ENCODE measurements around the gene ELOVL5.

DNA sequence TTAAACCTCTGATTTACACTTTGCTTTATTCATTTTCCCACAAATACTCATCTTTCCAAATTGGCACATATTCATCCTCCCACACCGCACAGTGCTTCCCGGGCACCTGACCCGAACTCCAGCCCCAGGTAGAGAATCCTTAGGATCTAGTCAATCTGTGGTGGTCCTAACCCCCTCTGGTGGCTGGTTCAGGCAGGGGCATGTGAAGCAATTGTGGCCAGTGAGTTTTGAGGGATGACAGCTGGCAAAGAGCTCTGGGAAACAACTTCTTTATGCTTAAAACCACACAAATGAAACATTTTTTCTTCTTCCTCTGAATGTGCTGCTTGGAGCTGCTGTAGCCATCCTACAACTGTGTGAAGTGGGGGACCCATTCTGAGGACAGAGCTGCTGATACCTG lies 54.7 kb downstream of the ELOVL5 start:
- TF ChIP-seq, protein P1, sequence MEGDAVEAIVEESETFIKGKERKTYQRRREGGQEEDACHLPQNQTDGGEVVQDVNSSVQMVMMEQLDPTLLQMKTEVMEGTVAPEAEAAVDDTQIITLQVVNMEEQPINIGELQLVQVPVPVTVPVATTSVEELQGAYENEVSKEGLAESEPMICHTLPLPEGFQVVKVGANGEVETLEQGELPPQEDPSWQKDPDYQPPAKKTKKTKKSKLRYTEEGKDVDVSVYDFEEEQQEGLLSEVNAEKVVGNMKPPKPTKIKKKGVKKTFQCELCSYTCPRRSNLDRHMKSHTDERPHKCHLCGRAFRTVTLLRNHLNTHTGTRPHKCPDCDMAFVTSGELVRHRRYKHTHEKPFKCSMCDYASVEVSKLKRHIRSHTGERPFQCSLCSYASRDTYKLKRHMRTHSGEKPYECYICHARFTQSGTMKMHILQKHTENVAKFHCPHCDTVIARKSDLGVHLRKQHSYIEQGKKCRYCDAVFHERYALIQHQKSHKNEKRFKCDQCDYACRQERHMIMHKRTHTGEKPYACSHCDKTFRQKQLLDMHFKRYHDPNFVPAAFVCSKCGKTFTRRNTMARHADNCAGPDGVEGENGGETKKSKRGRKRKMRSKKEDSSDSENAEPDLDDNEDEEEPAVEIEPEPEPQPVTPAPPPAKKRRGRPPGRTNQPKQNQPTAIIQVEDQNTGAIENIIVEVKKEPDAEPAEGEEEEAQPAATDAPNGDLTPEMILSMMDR (IDR thresholded peaks at IDR 0.05), result peak in 4 of 5 experiments; percentile 17 to 59 (median 43)
- TF ChIP-seq POLR2A (IDR thresholded peaks at IDR 0.05), result no peak
- TF ChIP-seq EP300 (IDR thresholded peaks at IDR 0.05), result no peak
